Glomerular endothelial cell (primary cell): ENCODE measurements around the gene PRDM16. TPM values are rescaled to one million over a fixed set of nuclear protein-coding genes. Genes with fewer than 3 reads are reported as not detected.

Experiments used
- DNase-seq: peaks from one replicate; pipeline ENCODE4 v3.0.0-alpha.2; 2011; ENCODE audit warnings: low read depth, low spot score; ENCODE audit errors: extremely low read depth
- total RNA-seq: library from RNA; depleted of rRNA; stranded (reverse); fragments of >200 nt; gene quantifications from 2 replicates; pipeline ENCODE4 v1.2.3, GENCODE V29; 2015

The PRDM16 gene
- total RNA-seq, 1 donor from 2014 or later: 0.12 TPM

- no peak for DNase-seq
Measured at GRCh38 chr1:3463408-3463863, 394.4 kb downstream of the PRDM16 start.

GRCh38 chr1:3463891-3464648 lies 395.1 kb downstream of the PRDM16 start:
- DNase-seq: no peak

- DNase-seq: no peak
Measured at GRCh38 chr1:3464649-3465025, 395.6 kb downstream of the PRDM16 start.

GRCh38 chr1:3465091-3465934 lies 396.3 kb downstream of the PRDM16 start:
- DNase-seq: no peak

GRCh38 chr1:3465935-3466321 lies 396.9 kb downstream of the PRDM16 start:
- no peak for DNase-seq

GRCh38 chr1:3466366-3467075 lies 397.5 kb downstream of the PRDM16 start:
- no peak for DNase-seq

- no peak for DNase-seq
Measured at GRCh38 chr1:3467096-3468036, 398.4 kb downstream of the PRDM16 start.

- no peak for DNase-seq
Measured at GRCh38 chr1:3468236-3469103, 399.5 kb downstream of the PRDM16 start.

- no peak for DNase-seq
Measured at GRCh38 chr1:3469104-3469848, 400.3 kb downstream of the PRDM16 start.

GRCh38 chr1:3469849-3470649 lies 401.0 kb downstream of the PRDM16 start:
- no peak for DNase-seq

- no peak for DNase-seq
Measured at GRCh38 chr1:3470650-3471355, 401.8 kb downstream of the PRDM16 start.

GRCh38 chr1:3471356-3472087 lies 402.5 kb downstream of the PRDM16 start:
- DNase-seq: no peak

GRCh38 chr1:3472088-3472850 lies 403.3 kb downstream of the PRDM16 start:
- DNase-seq: no peak

GRCh38 chr1:3472906-3473305 lies 403.9 kb downstream of the PRDM16 start:
- DNase-seq: no peak

GRCh38 chr1:3473381-3473844 lies 404.4 kb downstream of the PRDM16 start:
- no peak for DNase-seq

- no peak for DNase-seq
Measured at GRCh38 chr1:3474016-3474415, 405.0 kb downstream of the PRDM16 start.
